Lower leg skin (tissue), 3 donors: ENCODE data around the gene S100A2.

Experiments used
- POLR2A ChIP-seq, 2 donors: fragments of 450-650 bp; IDR thresholded peaks; one replicate each; pipeline ENCODE4 v1.6.1; 2016 to 2017; ENCODE audit warnings: antibody characterized with exemption in 2 of 2, mild to moderate bottlenecking in 1 of 2, moderate library complexity in 1 of 2
- TF ChIP-seq, protein P1 (sequence below), 3 donors: fragments of 450-650 bp; IDR thresholded peaks; one replicate each; pipeline ENCODE4 v1.5.1; 2016; ENCODE audit warnings: antibody characterized with exemption in 3 of 3, mild to moderate bottlenecking in 3 of 3, moderate library complexity in 2 of 3

DNA sequence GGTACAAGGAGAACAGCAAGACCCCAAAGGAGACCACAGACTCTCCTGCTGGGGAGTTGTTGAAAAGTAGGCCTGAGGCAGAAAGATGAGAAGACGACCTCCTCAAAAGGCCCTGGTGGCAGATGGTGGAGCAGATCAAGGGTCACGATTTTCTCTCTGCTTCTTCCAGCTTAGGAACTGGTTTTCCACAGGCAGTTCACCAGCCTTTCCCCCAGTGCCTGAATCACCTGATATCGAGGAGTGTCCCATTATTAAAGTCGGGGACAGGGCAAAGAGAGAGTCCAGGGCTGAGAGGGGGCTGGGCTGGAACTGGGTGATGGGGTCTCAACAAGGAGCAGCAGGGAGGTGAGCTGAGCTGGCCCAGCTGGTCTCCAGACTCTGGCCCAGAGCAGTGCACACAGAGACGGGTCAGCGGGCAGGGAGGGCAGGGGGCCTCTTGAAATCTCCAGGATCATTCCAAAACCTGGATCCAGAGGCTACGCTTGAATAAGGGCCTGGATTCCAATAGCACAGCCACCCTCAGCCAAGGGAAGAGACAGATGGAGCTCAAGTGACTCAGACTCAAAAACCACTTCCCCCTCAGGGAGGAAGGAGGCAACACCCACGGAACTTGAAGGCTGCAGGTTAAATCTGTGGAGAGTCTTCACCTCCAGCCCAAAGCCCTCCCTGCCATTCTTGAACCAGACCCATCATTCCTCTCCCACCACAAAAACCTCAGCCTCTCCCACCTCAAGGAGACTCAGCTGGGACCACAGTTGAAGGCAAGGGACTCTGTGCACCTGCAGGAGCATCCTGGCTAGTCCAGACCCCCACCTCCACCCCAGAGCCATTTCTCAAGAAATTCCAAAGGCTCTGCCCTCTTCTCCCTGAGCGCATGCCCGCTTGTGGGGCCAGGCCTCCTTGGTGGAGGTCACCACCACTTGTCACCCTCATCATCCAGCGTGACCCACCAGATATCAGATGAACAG, 25.0 kb downstream of the S100A2 start, which contains the start of gene S100A5:
- TF ChIP-seq, protein P1, sequence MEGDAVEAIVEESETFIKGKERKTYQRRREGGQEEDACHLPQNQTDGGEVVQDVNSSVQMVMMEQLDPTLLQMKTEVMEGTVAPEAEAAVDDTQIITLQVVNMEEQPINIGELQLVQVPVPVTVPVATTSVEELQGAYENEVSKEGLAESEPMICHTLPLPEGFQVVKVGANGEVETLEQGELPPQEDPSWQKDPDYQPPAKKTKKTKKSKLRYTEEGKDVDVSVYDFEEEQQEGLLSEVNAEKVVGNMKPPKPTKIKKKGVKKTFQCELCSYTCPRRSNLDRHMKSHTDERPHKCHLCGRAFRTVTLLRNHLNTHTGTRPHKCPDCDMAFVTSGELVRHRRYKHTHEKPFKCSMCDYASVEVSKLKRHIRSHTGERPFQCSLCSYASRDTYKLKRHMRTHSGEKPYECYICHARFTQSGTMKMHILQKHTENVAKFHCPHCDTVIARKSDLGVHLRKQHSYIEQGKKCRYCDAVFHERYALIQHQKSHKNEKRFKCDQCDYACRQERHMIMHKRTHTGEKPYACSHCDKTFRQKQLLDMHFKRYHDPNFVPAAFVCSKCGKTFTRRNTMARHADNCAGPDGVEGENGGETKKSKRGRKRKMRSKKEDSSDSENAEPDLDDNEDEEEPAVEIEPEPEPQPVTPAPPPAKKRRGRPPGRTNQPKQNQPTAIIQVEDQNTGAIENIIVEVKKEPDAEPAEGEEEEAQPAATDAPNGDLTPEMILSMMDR (IDR thresholded peaks at IDR 0.05), result no peak
- no peak for TF ChIP-seq POLR2A (IDR thresholded peaks at IDR 0.05)
